OCI-M1 (cell line): ENCODE measurements around the gene PCOLCE2.
A peak's percentile ranks its signal among the peaks of the same experiment; 100 is the strongest.

Source experiments
- DNase-seq: peaks from one replicate; lab custom pipeline; 2025; lab: John Stamatoyannopoulos, UW

The PCOLCE2 gene

GRCh38 chr3:142863930-142864920 is 24.7 kb downstream of the PCOLCE2 start:
- peak; percentile 49 for DNase-seq

DNA sequence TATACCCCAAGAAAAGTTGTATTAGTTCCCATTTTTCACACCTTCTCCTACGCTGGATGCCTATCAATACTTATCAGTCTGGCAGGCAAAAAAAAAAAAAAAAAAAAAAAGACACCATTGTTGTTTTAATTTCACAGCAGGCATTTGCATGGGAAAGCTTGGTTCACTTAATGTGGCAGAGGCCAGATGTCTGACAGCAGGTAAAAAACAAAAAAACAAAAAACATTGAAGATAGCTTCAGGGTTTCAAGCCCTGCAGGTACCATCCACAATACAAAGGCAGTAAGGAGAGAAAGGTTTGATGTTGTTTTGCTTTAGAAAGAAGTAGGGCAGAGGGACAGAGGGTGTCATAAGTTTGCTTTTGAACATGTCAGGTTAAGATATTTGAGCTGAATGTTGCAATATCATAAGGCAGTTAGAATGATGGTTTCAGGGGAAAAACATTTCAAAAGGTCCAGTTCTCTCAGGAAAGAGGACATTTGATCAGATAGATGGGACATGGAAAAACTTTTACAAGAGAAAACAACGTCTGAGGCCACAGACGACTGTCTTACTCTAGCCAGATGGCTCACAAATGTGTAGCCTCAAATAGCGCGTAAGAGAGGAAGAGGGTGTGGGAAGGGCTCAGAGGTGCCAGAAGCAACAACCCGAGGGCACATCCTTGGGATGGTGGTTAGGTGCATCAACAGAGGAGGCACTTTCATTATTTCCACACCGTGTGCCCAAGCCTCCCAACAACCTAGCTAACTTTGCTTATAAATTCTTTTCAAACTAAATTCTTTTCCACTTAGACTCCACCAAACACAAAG is 25.7 kb downstream of the PCOLCE2 start:
- no peak for DNase-seq

- no peak for DNase-seq
These were observed 27.0 kb downstream of the PCOLCE2 start for GRCh38 chr3:142861926-142862325.

DNA sequence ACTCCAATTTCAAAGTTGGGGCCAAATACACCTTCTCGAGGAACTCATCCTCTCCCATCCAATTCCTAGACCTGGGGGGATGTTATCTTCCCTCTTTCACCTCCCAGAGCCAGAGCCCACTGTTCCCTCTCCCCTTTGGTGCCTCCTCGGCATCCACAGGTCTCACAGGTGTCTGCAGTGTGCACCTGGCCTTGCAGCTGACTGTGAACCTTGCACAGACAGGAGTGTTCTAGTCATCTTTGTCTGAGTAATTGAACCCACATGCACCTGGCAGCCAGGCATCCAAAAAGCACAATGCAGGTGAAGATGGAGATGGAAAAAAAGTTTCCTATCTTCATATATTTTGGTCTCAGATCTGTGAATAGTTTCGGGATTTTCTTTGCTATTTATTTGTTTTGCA is 30.8 kb downstream of the PCOLCE2 start:
- DNase-seq = no peak

- peak; percentile 31 for DNase-seq
These were observed 31.8 kb downstream of the PCOLCE2 start for GRCh38 chr3:142857056-142857455.

GRCh38 chr3:142853270-142854168 is 35.4 kb downstream of the PCOLCE2 start:
- DNase-seq = no peak

GRCh38 chr3:142852009-142852408 is 36.9 kb downstream of the PCOLCE2 start:
- DNase-seq = no peak

DNA sequence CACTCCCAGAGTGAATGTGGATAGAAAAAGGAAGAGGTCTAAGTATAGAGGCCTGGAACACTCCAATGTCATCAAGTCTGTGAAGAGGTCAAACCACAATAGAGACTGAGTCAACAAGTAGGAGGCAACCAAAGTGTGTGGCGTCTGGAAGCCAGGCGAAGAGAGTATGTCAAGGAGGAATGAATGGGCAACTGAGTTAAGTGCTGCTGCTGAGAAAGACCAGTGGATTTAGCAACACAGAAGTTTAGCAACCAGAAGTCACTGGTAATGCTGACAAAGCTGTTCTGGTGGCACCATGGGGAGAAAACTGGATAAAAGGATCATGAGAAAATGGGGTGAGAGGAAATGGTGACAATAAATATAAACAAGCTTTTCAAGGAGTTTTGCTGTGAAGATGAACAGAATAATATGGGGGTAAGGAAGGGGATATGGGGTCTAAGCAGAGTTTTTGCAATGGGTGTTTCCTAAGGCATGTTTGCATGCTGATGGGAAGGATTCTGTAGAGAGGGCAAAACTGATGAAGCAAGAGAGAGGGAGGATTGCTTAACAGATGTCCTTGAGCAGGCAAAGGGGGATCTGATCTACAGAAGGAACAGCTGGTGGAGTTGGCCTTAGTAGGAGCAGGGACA is 38.4 kb downstream of the PCOLCE2 start:
- DNase-seq = peak; percentile 89

DNA sequence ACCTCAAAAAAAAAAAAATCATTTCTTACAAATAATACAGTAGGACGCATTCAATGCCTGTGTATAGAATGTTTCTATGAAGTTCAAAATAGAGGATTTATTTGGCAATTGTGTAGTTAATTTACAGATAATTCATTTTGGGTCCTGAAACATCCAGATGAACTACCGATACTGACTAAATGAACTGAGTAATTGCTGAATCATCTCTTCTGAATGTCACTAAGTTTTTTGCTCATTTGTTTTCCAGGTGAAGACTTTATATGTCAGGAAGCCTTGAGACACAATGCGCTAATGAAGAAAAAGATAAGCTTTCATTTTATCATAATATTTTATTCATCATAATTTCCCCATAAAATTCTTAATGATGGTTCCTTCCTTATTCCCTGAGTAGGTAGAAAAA is 39.7 kb downstream of the PCOLCE2 start:
- no peak for DNase-seq

DNA sequence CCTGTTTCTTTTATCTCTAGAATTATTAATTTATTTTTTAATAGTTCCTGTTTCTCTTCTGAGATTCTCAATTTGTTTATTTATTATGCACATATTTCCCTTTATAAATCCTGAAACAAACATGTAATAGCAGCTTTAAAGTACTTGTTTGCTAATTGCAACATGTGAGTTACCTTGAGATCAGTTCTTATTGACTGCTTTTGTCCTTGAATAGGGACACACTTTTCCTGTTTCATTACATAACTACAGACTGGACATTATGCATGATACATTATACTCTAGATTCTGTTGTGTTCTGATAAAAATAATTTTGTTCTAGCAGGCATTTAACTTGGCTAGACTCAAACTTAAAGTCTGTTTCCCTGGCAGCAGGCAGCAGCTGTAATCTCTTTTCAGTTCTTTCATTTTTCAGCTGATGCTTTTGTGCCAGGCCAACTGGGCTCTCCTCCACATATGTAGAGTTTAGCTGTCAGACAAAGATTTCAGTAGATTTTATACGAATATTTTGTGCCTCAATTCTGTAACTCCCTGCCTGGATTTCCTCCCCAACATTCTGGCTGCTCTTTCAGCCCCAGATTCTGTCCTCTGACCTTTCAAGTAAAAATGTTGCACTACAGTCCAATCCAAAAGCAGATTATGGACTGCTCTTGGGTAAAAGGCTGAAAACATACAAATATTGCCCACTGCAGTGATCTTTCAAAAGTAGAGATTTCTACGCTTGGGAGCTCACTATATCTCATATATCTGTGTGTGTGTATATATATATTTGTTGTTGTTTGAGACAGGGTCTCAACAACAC is 41.9 kb downstream of the PCOLCE2 start:
- DNase-seq = no peak

DNA sequence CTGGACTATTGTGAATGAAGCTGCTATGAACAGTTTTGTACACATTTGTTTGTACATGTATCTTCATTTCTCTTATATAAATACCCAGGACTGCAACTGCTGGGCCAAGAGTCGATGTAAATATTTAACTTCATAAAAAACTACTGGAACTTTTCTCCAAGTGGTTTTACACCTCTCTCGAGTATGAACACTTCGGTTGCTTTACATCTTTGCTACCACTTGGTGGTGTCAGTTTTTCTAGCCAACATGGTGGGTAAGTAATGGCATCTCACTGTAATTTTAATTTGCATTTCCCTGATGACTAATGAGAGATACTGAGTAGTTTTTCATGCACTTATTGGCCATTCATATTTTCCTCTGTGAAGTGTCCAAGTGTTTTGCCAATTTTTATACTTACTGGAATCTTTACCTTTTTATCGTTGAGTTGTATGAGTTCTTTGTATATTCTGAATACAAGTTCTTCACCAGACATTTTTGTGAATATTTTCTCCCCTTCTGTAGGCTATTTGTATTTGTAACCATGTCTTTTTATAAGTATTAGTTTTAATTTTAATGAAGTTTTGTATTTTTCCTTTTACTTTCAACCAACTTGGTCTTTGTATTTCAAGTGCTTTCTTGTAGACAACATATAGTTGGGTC is 44.4 kb downstream of the PCOLCE2 start:
- DNase-seq = peak; percentile 73

- peak; percentile 27 for DNase-seq
These were observed 49.1 kb downstream of the PCOLCE2 start for GRCh38 chr3:142839831-142840230.

- no peak for DNase-seq
These were observed 51.4 kb downstream of the PCOLCE2 start for GRCh38 chr3:142837526-142837925.

DNA sequence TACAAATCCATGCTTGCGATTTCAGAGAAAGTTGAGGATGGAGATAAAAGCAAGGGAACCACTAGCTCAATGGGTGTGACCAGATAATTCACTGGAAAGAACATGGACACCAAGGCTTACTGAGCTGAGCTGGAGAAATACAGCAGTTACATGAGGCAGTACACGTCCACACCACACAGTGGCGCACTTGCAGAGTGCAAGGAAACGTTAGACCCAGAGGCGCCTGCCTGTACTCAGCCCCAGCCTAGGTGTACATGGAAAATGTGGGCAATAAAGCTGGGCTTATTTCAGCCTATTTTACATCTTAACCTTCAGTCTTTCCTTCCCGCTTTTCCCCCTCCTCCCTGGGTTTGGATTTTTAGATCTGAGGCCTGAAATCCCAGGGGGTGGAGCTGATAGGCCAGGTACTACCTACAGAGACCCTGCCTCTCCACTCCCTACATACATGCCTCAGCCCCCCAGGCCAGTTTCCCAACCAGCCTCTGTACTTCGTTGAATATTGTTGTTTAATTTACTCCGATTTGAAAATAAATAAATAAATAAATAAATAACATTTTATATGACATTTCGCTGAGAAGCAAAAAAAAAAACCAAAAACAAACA is 60.1 kb downstream of the PCOLCE2 start:
- peak; percentile 89 for DNase-seq

DNA sequence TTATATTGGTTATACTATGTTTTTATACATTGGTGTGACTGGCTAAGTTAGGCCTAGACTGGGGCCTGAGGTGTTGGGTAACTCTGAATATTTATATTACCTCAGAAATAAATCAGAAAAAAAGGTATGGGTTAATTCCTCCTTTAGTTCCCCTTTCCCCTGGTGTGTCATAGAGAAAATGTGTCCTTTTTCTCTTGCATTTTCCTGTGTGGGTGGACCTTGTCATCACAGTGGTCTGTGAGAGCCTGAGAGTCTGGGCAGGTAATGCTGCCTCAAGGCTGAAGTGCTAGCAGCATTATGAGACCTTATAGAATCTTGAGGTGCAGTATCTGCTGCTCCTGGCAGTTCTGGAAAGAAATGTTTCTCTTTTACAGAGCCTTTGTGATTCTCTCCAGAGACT is 69.7 kb downstream of the PCOLCE2 start:
- no peak for DNase-seq

- no peak for DNase-seq
These were observed 70.2 kb downstream of the PCOLCE2 start for GRCh38 chr3:142818651-142819050.

GRCh38 chr3:142817897-142818296 is 71.0 kb downstream of the PCOLCE2 start:
- peak; percentile 69 for DNase-seq

- DNase-seq = no peak
These were observed 71.5 kb downstream of the PCOLCE2 start for GRCh38 chr3:142817356-142817755.

GRCh38 chr3:142815803-142816202 is 73.1 kb downstream of the PCOLCE2 start:
- DNase-seq = no peak

GRCh38 chr3:142809259-142809658 is 79.6 kb downstream of the PCOLCE2 start:
- no peak for DNase-seq
